ENCODE results near the gene ETDB. TPM values are rescaled to one million over a fixed set of nuclear protein-coding genes. Genes with fewer than 3 reads are reported as not detected.

ETDB gene
- total RNA-seq, 3 donors from 2014 or later (not counting 1 experiment from before 2014, with no cell fraction given), result not detected

GRCh38 chrX:135089126-135089525 lies 31.2 kb downstream of the ETDB start:
- ATAC-seq (no peak), DNase-seq (no peak)
- Mint-ChIP-seq H3K4me3 (no peak overlapping the region), H3K27me3 (ENCODE audit: low read depth in 2 of 2) (peaks cover 2 to 37% of the 10 kb centered on the region in 2 donors), H3K27ac (no peak overlapping the region), H3K9me3 (no peaks in the 10 kb centered on the region), H3K4me1 (peaks cover 6 to 7% of the 10 kb centered on the region in 2 donors), H3K36me3 (no peaks in the 10 kb centered on the region)
- WGBS (ENCODE audit: insufficient coverage), result 96% methylated on average over 3 of the region's 3 CpGs
- no peak for TF ChIP-seq CTCF (IDR thresholded peaks at IDR 0.05)
- no peaks in the 10 kb centered on the region for H3K4me1 ChIP-seq (ENCODE audit: control insufficient read depth, insufficient read depth, low read length)
- no peaks in the 10 kb centered on the region for H3K9me3 ChIP-seq (ENCODE audit: control insufficient read depth, insufficient read depth, low read length)
- H3K36me3 ChIP-seq (ENCODE audit: control insufficient read depth, insufficient read depth, low read length), result no peaks in the 10 kb centered on the region
- no peak overlapping the region for H3K27ac ChIP-seq (ENCODE audit: low read length)
- intact Hi-C loops (cut with micrococcal nuclease), result no loop called here
- H3K4me3 ChIP-seq (ENCODE audit: low read length), result no peak overlapping the region
- H3K27me3 ChIP-seq (ENCODE audit: control insufficient read depth, insufficient read depth, low read length), result no peaks in the 10 kb centered on the region

- DNase-seq (no peak), ATAC-seq (no peak)
- intact Hi-C loops (cut with micrococcal nuclease), result no loop called here
- Mint-ChIP-seq H3K27me3 (ENCODE audit: low read depth in 2 of 2) (peaks cover 2 to 30% of the 10 kb centered on the region in 2 donors), H3K4me3 (no peak overlapping the region), H3K4me1 (peaks cover 6 to 7% of the 10 kb centered on the region in 2 donors), H3K36me3 (no peaks in the 10 kb centered on the region), H3K9me3 (no peaks in the 10 kb centered on the region), H3K27ac (no peak overlapping the region)
- Histone ChIP-seq H3K9me3 (ENCODE audit: control insufficient read depth, insufficient read depth, low read length) (no peaks in the 10 kb centered on the region), H3K27me3 (ENCODE audit: control insufficient read depth, insufficient read depth, low read length) (no peaks in the 10 kb centered on the region), H3K4me3 (ENCODE audit: low read length) (no peak overlapping the region), H3K4me1 (ENCODE audit: control insufficient read depth, insufficient read depth, low read length) (no peaks in the 10 kb centered on the region), H3K27ac (ENCODE audit: low read length) (no peak overlapping the region), H3K36me3 (ENCODE audit: control insufficient read depth, insufficient read depth, low read length) (no peaks in the 10 kb centered on the region)
- 94% methylated on average over 3 of the region's 3 CpGs for WGBS (ENCODE audit: insufficient coverage)
- TF ChIP-seq CTCF (IDR thresholded peaks at IDR 0.05), result no peak
Measured at GRCh38 chrX:135087867-135088266, 32.5 kb downstream of the ETDB start.

- Mint-ChIP-seq H3K4me1 (peaks cover 6 to 7% of the 10 kb centered on the region in 2 donors), H3K4me3 (no peak overlapping the region), H3K9me3 (no peaks in the 10 kb centered on the region), H3K27me3 (ENCODE audit: low read depth in 2 of 2) (peaks cover 0 to 25% of the 10 kb centered on the region in 2 donors), H3K27ac (peak overlapping the region in 1 of 2 donors; percentile 55), H3K36me3 (no peaks in the 10 kb centered on the region)
- TF ChIP-seq CTCF (IDR thresholded peaks at IDR 0.05), result peak; percentile 51
- intact Hi-C loops (cut with micrococcal nuclease), result loop anchor here (1.0 kb wide), 1 partner anchor 121 kb away; no protein-coding TSS in a partner anchor
- Histone ChIP-seq H3K9me3 (ENCODE audit: control insufficient read depth, insufficient read depth, low read length) (no peaks in the 10 kb centered on the region), H3K4me3 (ENCODE audit: low read length) (no peak overlapping the region), H3K27ac (ENCODE audit: low read length) (no peak overlapping the region), H3K4me1 (ENCODE audit: control insufficient read depth, insufficient read depth, low read length) (no peaks in the 10 kb centered on the region), H3K27me3 (ENCODE audit: control insufficient read depth, insufficient read depth, low read length) (no peaks in the 10 kb centered on the region), H3K36me3 (ENCODE audit: control insufficient read depth, insufficient read depth, low read length) (no peaks in the 10 kb centered on the region)
- ATAC-seq (peak; percentile 84 to 99 (median 99)), DNase-seq (peak in 1 of 2 donors; percentile 80)
- 0% methylated on average over 2 of the region's 4 CpGs for WGBS (ENCODE audit: insufficient coverage)
Measured at GRCh38 chrX:135086197-135086854, 34.0 kb downstream of the ETDB start.

Measured in natural killer cell (primary cell).